HepG2 (cell line): Measurements from ENCODE around the gene ADCY1. TPM values are rescaled to one million over a fixed set of nuclear protein-coding genes. Genes with fewer than 3 reads are reported as not detected.
"Not testable (repeated sequence)": the region's sequence is repeated elsewhere in the genome, so short reads cannot be mapped to it uniquely, and the experiment has no call there.

Source experiments
- ATAC-seq: fragments of 200-7000 bp; cut with Tn5 transposase; 3 replicates; pipeline ENCODE4 v1.9.1; 2020; ENCODE audit warnings: mild to moderate bottlenecking, moderate library complexity
- BruUV-seq: library from RNA; stranded (reverse); fragments of 400-500 nt; replicated peaks from 2 replicates; lab custom pipeline; 2021; lab: Mats Ljungman, UMichigan
- CTCF ChIA-PET: fragments of 300-600 bp; formaldehyde crosslinking; extraction: SDS; loops from one replicate; lab custom pipeline; 2021; ENCODE audit warnings: low total read pairs, inconsistent platforms, low intra/inter-chr PET ratio; lab: Yijun Ruan, JAX
- POLR2A ChIA-PET: fragments of 350-600 bp; sonication (Branson Sonifier 250); formaldehyde crosslinking; loops from one replicate; lab custom pipeline; 2020; ENCODE audit warnings: antibody characterized with exemption, inconsistent platforms; lab: Yijun Ruan, JAX
- DNase-seq: peaks from one replicate; pipeline ENCODE4 v3.0.0-alpha.2; 2015; ENCODE audit warnings: low spot score
- FAIRE-seq: peaks from 3 replicates; lab custom pipeline; 2011; peaks lifted over from hg19 to GRCh38; lab: Jason Lieb, UNC
- H2AFZ ChIP-seq: one replicate; pipeline ENCODE4 v1.6.1; 2011; ENCODE audit warnings: low read length, inconsistent platforms
- H3K27ac ChIP-seq: fragments of 300-600 bp; 3 replicates; pipeline ENCODE4 v1.8.0; 2011; ENCODE audit warnings: mixed run types, mild to moderate bottlenecking, mixed read lengths, low read length, inconsistent platforms; ENCODE audit not compliant: insufficient read depth; ENCODE audit errors: extremely low read length
- H3K27me3 ChIP-seq, 2 experiments: fragments of 200-600 bp in 1 of 2; 2 replicates in 1 of 2; 3 replicates in 1 of 2; pipeline versions ENCODE4 v1.6.0 to v1.8.0; 2011; ENCODE audit warnings: low read length in 2 of 2, mild to moderate bottlenecking in 2 of 2, moderate library complexity in 2 of 2, inconsistent platforms in 1 of 2; ENCODE audit not compliant: insufficient read depth in 2 of 2, control insufficient read depth in 1 of 2
- H3K36me3 ChIP-seq, 2 experiments: fragments of 200-600 bp in 1 of 2; replicated peaks in 1 of 2; 2 replicates in 1 of 2; 3 replicates in 1 of 2; pipeline versions ENCODE4 v1.5.1 to v1.8.0; 2011; ENCODE audit warnings: low read length in 2 of 2, inconsistent platforms in 1 of 2; ENCODE audit not compliant: insufficient read depth in 2 of 2, control insufficient read depth in 1 of 2
- H3K4me1 ChIP-seq: 2 replicates; pipeline ENCODE4 v1.5.1; 2012; ENCODE audit warnings: low read length, inconsistent platforms; ENCODE audit not compliant: insufficient read depth
- H3K4me2 ChIP-seq: 2 replicates; pipeline ENCODE4 v1.6.0; 2011; ENCODE audit warnings: low read depth, low read length, inconsistent platforms
- H3K4me3 ChIP-seq, 3 experiments: fragments of 200-600 bp in 1 of 3; sonication (generic), shearing (Covaris generic) in 1 of 3; replicated peaks in 1 of 3; 2 replicates each; pipeline ENCODE4 v1.5.1; 2011 to 2016; ENCODE audit warnings: low read length in 3 of 3, inconsistent platforms in 2 of 3, low read depth in 2 of 3, mild to moderate bottlenecking in 2 of 3, control low read depth in 1 of 3, mixed read lengths in 1 of 3; ENCODE audit not compliant: insufficient read depth in 1 of 3
- H3K79me2 ChIP-seq: one replicate; pipeline ENCODE4 v1.6.1; 2011; ENCODE audit warnings: low read length, inconsistent platforms; ENCODE audit not compliant: insufficient read depth
- H3K9ac ChIP-seq: 2 replicates; pipeline ENCODE4 v1.6.0; 2011; ENCODE audit warnings: mild to moderate bottlenecking, low read depth, low read length, inconsistent platforms; ENCODE audit not compliant: insufficient read depth
- H3K9me3 ChIP-seq: 2 replicates; pipeline ENCODE4 v1.5.1; 2012; ENCODE audit warnings: mild to moderate bottlenecking, low read length
- H4K20me1 ChIP-seq: 2 replicates; pipeline ENCODE4 v1.6.0; 2011; ENCODE audit warnings: inconsistent platforms, mild to moderate bottlenecking, low read length, moderate library complexity; ENCODE audit not compliant: insufficient read depth
- CREB1 ChIP-seq, 2 experiments: fragments of 450-650 bp in 1 of 2; IDR thresholded peaks; 2 replicates each; pipeline ENCODE4 v1.6.1; 2016 to 2017; ENCODE audit warnings: control low read depth in 1 of 2, mild to moderate bottlenecking in 1 of 2, missing compliant biosample characterization in 1 of 2, missing genetic modification characterization in 1 of 2
- MXD4 ChIP-seq: IDR thresholded peaks from 2 replicates; pipeline ENCODE4 v1.6.1; 2016; ENCODE audit warnings: mild to moderate bottlenecking, missing biosample characterization, missing genetic modification reagents
- PHF5A ChIP-seq: IDR thresholded peaks from one replicate; pipeline ENCODE4 v1.6.1; 2018; ENCODE audit warnings: low read depth, missing genetic modification reagents; ENCODE audit not compliant: unreplicated experiment
- SMYD3 ChIP-seq: sonication (generic); formaldehyde crosslinking; IDR thresholded peaks from 2 replicates; pipeline ENCODE4 v1.8.1; 2023; ENCODE audit warnings: mild to moderate bottlenecking, missing genetic modification reagents
- ZFP62 ChIP-seq: sonication (generic); formaldehyde crosslinking; IDR thresholded peaks from 2 replicates; pipeline ENCODE4 v1.4.0; 2020; ENCODE audit warnings: missing genetic modification reagents
- ZNF367 ChIP-seq: sonication (generic); formaldehyde crosslinking; IDR thresholded peaks from 2 replicates; pipeline ENCODE4 v1.4.0; 2020; ENCODE audit warnings: missing genetic modification reagents, borderline replicate concordance
- WGBS: methylation state at CpG from one replicate; pipeline ENCODE4 v1.1.6; 2017; ENCODE audit warnings: low lambda C conversion rate; 5-methylcytosine and 5-hydroxymethylcytosine counted together
- in situ Hi-C: cut with HindIII; loops from 2 replicates; pipeline ENCODE4 v1.10.0; 2017; ENCODE audit warnings: low pct_unique_long_range_greater_than_20kb; ENCODE audit not compliant: extremely low pct_ligation_motif_present
- intact Hi-C: fragments of 100-400 bp; cut with micrococcal nuclease; formaldehyde crosslinking; loops from one replicate; pipeline ENCODE4 v1.10.0; 2022; ENCODE audit not compliant: unreplicated experiment
- polyA plus RNA-seq, 8 experiments: library from polyadenylated mRNA; depleted of rRNA in 3 of 8; stranded (reverse) in 7 of 8; unstranded in 1 of 8; fragments of >200 nt; fragmentation: Illumina TruSeq in 4 of 8; extraction: Trizol in 4 of 8; gene quantifications; 2 replicates each; pipeline versions ENCODE4 v1.2.1 to v1.2.3, GENCODE V29; 2011 to 2016; ENCODE audit warnings: low read depth in 4 of 8, missing spikeins in 1 of 8, mixed read lengths in 1 of 8; ENCODE audit not compliant: insufficient read depth in 1 of 8
- total RNA-seq, 5 experiments: library from RNA; depleted of rRNA; stranded (reverse); fragments of >200 nt; fragmentation: Illumina TruSeq; extraction: Trizol; gene quantifications; 2 replicates each; pipeline ENCODE4 v1.2.3, GENCODE V29; 2016; ENCODE audit warnings: low read depth in 1 of 5
- TF ChIP-seq, protein P1 (sequence below): sonication (generic); formaldehyde crosslinking; IDR thresholded peaks from 2 replicates; pipeline ENCODE4 v1.4.0; 2020; ENCODE audit warnings: missing genetic modification reagents
- TF ChIP-seq, protein P2 (sequence below): sonication (generic); formaldehyde crosslinking; IDR thresholded peaks from 2 replicates; pipeline ENCODE4; 2020; ENCODE audit warnings: missing genetic modification reagents, mild to moderate bottlenecking, borderline replicate concordance

The ADCY1 gene
- total and polyA plus RNA-seq, 2 of the 13 experiments (the other 11 are each of a cell fraction or from before 2014, with no cell fraction given), result 0.80 to 1.2 TPM

DNA sequence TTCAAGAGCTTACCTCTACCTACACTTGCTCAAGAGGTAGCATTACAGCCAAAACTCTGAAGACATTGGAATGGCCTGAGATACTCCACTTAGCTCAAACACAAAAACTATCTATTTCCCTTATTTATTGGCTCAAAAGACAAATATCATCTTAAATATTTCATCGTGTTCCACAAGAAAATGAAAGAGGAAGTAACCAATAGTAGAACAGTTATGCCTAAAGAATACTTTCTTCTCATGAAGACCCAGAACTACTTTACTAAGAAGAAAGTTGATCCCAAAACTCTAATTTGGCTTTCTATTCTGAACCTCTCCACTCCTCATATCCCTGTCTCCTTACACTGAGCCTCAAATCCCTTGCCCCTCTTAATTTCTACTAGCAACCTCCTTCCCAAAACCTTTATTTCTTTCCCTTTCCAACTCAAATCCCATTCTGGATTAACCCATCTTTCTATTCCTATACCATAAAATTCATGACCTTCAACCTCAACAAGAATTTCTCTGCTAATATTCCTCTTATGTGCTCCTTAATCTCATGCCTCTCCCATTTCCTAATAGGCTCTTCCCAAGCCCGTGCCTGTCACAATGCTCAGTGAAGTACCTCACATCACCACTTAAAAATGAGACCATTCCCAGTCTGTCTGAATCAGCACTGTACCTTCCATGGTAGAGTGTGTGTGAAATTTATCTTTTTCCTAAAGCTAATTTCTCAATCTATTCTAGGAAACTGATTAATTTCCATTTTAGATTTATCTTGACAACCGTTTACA is 188.2 kb downstream of the ADCY1 start:
- H3K27me3 ChIP-seq, POLR2A ChIA-PET, H3K9me3 ChIP-seq, H4K20me1 ChIP-seq, H3K79me2 ChIP-seq, H3K27ac ChIP-seq, BruUV-seq, CTCF ChIA-PET, H3K9ac ChIP-seq, H3K4me2 ChIP-seq, H3K36me3 ChIP-seq, in situ Hi-C loops, intact Hi-C loops, H3K4me3 ChIP-seq, FAIRE-seq, H3K4me1 ChIP-seq, DNase-seq: not testable (repeated sequence)
- H2AFZ ChIP-seq, result peak overlapping the region; percentile 15
- peak; percentile 63; the same call in 2 of the 3 replicates for ATAC-seq
- 97% methylated on average over 3 of the region's 3 CpGs for WGBS

DNA sequence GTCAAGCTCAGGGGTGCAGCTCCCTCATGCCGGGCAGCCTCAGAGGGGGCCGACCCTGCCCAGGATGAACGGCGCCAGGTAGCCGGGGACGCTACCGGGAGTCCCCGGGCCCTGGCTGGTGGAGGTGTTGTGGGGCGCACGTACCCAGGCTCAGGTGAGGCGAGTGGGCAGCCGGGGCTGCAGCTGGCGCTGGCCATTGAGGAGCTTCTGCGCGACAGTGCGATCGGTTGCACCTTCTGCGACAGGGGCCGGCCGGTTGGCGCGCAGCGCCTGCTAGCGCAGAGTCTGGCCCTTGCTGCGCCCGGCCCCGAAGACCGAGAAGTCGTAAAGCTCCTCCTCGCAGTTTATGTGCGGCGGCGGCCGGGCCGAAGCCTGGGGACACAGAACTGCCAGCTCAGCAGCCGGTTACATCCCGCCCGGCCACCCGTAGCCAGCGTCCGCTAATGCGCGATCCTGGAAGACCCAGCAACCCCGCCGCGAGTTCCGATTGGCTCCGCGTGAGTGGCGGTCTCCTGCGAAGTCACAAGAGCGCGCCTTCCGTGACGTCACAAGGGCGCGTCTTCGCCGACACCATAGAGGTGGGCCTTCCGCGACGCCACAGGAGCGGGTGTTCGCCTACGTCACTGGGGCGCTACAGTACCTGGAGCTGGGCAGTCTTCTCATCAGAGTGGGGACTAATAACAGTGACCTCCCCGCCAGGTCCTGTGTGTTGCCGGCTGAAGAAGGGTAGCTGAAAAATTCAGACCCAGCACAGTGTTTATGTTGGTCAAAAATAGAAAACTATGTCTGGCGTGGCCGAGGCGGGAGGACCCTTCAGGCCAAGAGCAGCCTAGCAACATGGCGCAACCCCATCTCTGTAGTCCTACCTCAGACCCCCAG is 194.6 kb downstream of the ADCY1 start:
- peak; percentile 54 for FAIRE-seq
- TSS peak; percentile 71 for BruUV-seq
- intact Hi-C loops, H3K9me3 ChIP-seq, in situ Hi-C loops, H3K36me3 ChIP-seq, H4K20me1 ChIP-seq, H3K79me2 ChIP-seq, H2AFZ ChIP-seq, CTCF ChIA-PET, H3K27me3 ChIP-seq, H3K4me1 ChIP-seq: not testable (repeated sequence)
- Histone ChIP-seq H3K9ac (peak overlapping the region; percentile 87), H3K4me2 (peak overlapping the region; percentile 74), H3K4me3 (peak overlapping the region; percentile 73 to 92 (median 81)), H3K27ac (peak overlapping the region; percentile 88)
- 2% methylated on average over 12 of the region's 72 CpGs for WGBS
- peak; percentile 94 for DNase-seq
- POLR2A ChIA-PET, result interaction anchor here (0.6 to 2.7 kb wide), 4 partner anchors 105 to 657 kb away, joined by 3 to 8 read pairs (median 4); partner anchors contain the start of gene TBRG4
- ATAC-seq, result peak; percentile 99
- TF ChIP-seq PHF5A (CRISPR knock-in tag) (peak; percentile 23), SMYD3 (CRISPR knock-in tag) (peak; percentile 87), MXD4 (CRISPR knock-in tag) (peak; percentile 38; the same call in 1 of the 2 replicates), CREB1 (IDR thresholded peaks at IDR 0.05) (peak; percentile 100), CREB1 (CRISPR knock-in tag; IDR thresholded peaks at IDR 0.05) (peak; percentile 98), ZFP62 (CRISPR knock-in tag) (0 out of 2 replicates have a peak, but pooled peaks have one; percentile 16), ZNF367 (CRISPR knock-in tag) (peak; percentile 76; the same call in 1 of the 2 replicates)
- TF ChIP-seq, protein P1, sequence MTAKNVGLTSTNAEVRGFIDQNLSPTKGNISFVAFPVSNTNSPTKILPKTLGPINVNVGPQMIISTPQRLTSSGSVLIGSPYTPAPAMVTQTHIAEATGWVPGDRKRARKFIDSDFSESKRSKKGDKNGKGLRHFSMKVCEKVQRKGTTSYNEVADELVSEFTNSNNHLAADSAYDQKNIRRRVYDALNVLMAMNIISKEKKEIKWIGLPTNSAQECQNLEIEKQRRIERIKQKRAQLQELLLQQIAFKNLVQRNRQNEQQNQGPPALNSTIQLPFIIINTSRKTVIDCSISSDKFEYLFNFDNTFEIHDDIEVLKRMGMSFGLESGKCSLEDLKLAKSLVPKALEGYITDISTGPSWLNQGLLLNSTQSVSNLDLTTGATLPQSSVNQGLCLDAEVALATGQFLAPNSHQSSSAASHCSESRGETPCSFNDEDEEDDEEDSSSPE (CRISPR knock-in tag), result peak; percentile 93
- TF ChIP-seq, protein P2, sequence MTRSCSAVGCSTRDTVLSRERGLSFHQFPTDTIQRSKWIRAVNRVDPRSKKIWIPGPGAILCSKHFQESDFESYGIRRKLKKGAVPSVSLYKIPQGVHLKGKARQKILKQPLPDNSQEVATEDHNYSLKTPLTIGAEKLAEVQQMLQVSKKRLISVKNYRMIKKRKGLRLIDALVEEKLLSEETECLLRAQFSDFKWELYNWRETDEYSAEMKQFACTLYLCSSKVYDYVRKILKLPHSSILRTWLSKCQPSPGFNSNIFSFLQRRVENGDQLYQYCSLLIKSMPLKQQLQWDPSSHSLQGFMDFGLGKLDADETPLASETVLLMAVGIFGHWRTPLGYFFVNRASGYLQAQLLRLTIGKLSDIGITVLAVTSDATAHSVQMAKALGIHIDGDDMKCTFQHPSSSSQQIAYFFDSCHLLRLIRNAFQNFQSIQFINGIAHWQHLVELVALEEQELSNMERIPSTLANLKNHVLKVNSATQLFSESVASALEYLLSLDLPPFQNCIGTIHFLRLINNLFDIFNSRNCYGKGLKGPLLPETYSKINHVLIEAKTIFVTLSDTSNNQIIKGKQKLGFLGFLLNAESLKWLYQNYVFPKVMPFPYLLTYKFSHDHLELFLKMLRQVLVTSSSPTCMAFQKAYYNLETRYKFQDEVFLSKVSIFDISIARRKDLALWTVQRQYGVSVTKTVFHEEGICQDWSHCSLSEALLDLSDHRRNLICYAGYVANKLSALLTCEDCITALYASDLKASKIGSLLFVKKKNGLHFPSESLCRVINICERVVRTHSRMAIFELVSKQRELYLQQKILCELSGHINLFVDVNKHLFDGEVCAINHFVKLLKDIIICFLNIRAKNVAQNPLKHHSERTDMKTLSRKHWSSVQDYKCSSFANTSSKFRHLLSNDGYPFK, result peak; percentile 63; the same call in 1 of the 2 replicates
